HCT116 (cell line): ENCODE measurements around the gene STRADA. TPM values are rescaled to one million over a fixed set of nuclear protein-coding genes. Genes with fewer than 3 reads are reported as not detected.

ENCODE experiments used
- ATAC-seq: fragments of 200-7000 bp; cut with Tn5 transposase; 2 replicates; pipeline ENCODE4 v1.9.1; 2020; ENCODE audit warnings: mild to moderate bottlenecking, moderate library complexity
- BruUV-seq: library from RNA; stranded (reverse); fragments of 400-500 nt; replicated peaks from 2 replicates; lab custom pipeline; 2021; lab: Mats Ljungman, UMichigan
- CTCF ChIA-PET: fragments of 300-600 bp; sonication (Branson Sonifier 250); formaldehyde crosslinking; loops from one replicate; lab custom pipeline; 2021; ENCODE audit warnings: antibody characterized with exemption; lab: Charles Lee
- POLR2A ChIA-PET: fragments of 300-600, 350-600 bp; sonication (Branson Sonifier 250); formaldehyde crosslinking; loops from one replicate; lab custom pipeline; 2021; ENCODE audit warnings: antibody characterized with exemption; lab: Charles Lee
- RAD21 ChIA-PET, 2 experiments: fragments of 300-600 bp; sonication (Branson Sonifier 250); formaldehyde crosslinking; loops; one replicate each; lab custom pipeline; 2023; ENCODE audit warnings: low total read pairs in 2 of 2; ENCODE audit not compliant: uncharacterized antibody in 2 of 2, unreplicated experiment in 2 of 2, low non-redundant PET in 1 of 2; lab: Charles Lee
- DNase-seq: peaks from one replicate; pipeline ENCODE4 v3.0.0-alpha.2; 2010; ENCODE audit warnings: low read depth, low spot score
- H2AFZ ChIP-seq: fragments of 200-600 bp; shearing (Covaris generic), sonication (generic); 2 replicates; pipeline ENCODE4 v1.6.1; 2017; ENCODE audit warnings: low read depth, mixed run types, mixed read lengths, antibody characterized with exemption, low read length; ENCODE audit not compliant: poor library complexity, severe bottlenecking
- H3K27ac ChIP-seq: 2 replicates; pipeline ENCODE4 v1.5.1; 2012; ENCODE audit warnings: low read depth, low read length
- H3K27me3 ChIP-seq: fragments of 200-600 bp; sonication (generic); 2 replicates; pipeline ENCODE4 v1.6.1; 2016; ENCODE audit warnings: mixed run types, low read length, mixed read lengths; ENCODE audit not compliant: insufficient read depth
- H3K36me3 ChIP-seq, 2 experiments: fragments of 200-500 bp in 1 of 2; fragments of 200-600 bp in 1 of 2; sonication (Bioruptor generic) in 1 of 2; sonication (generic) in 1 of 2; 2 replicates each; pipeline versions ENCODE4 v1.5.1 to v1.6.1; 2014 to 2016; ENCODE audit warnings: low read length in 2 of 2, inconsistent platforms in 1 of 2, mixed read lengths in 1 of 2, mixed run types in 1 of 2; ENCODE audit not compliant: insufficient read depth in 2 of 2, control insufficient read depth in 1 of 2
- H3K4me1 ChIP-seq, 2 experiments: fragments of 200-600 bp in 1 of 2; sonication (generic) in 1 of 2; 2 replicates each; pipeline versions ENCODE4 v1.5.1 to v1.6.1; 2012 to 2017; ENCODE audit warnings: low read length in 2 of 2, inconsistent platforms in 1 of 2, mild to moderate bottlenecking in 1 of 2, mixed read lengths in 1 of 2, mixed run types in 1 of 2, moderate library complexity in 1 of 2; ENCODE audit not compliant: insufficient read depth in 2 of 2, control insufficient read depth in 1 of 2
- H3K4me2 ChIP-seq: fragments of 200-600 bp; sonication (generic); 2 replicates; pipeline ENCODE4 v1.6.1; 2017; ENCODE audit warnings: mixed run types, low read length, mixed read lengths
- H3K4me3 ChIP-seq, 2 experiments: fragments of 200-600 bp in 1 of 2; sonication (generic) in 1 of 2; replicated peaks in 1 of 2; 2 replicates each; pipeline ENCODE4 v1.5.1; 2011 to 2016; ENCODE audit warnings: low read length in 2 of 2, control low read depth in 1 of 2, low read depth in 1 of 2, mild to moderate bottlenecking in 1 of 2, mixed read lengths in 1 of 2, mixed run types in 1 of 2
- H3K79me2 ChIP-seq: fragments of 200-600 bp; sonication (generic); 2 replicates; pipeline ENCODE4 v1.6.1; 2017; ENCODE audit warnings: mild to moderate bottlenecking, mixed run types, low read length, moderate library complexity, mixed read lengths; ENCODE audit not compliant: insufficient read depth
- H3K9ac ChIP-seq: fragments of 200-600 bp; sonication (generic); 2 replicates; pipeline ENCODE4 v1.6.1; 2016; ENCODE audit warnings: low read length, mixed read lengths
- H3K9me2 ChIP-seq: fragments of 200-600 bp; sonication (generic), shearing (Covaris generic); 2 replicates; pipeline ENCODE4 v1.6.1; 2017; ENCODE audit warnings: mixed run types, mild to moderate bottlenecking, moderate library complexity; ENCODE audit not compliant: insufficient read depth
- H3K9me3 ChIP-seq, 2 experiments: fragments of 200-500 bp in 1 of 2; fragments of 200-600 bp in 1 of 2; sonication (Bioruptor generic) in 1 of 2; sonication (generic) in 1 of 2; 2 replicates each; pipeline ENCODE4 v1.6.1; 2014 to 2017; ENCODE audit warnings: low read length in 2 of 2, mixed read lengths in 2 of 2, inconsistent platforms in 1 of 2, low read depth in 1 of 2, mild to moderate bottlenecking in 1 of 2, mixed run types in 1 of 2, moderate library complexity in 1 of 2; ENCODE audit not compliant: control insufficient read depth in 1 of 2, insufficient read depth in 1 of 2
- H4K20me1 ChIP-seq: fragments of 200-600 bp; sonication (generic), shearing (Covaris generic); 2 replicates; pipeline ENCODE4 v1.6.1; 2017; ENCODE audit warnings: mixed run types, mild to moderate bottlenecking, moderate library complexity; ENCODE audit not compliant: insufficient read depth
- ATF3 ChIP-seq: IDR thresholded peaks from 2 replicates; pipeline ENCODE4 v1.6.1; 2012
- CTCF ChIP-seq, 3 experiments: fragments of 200-600 bp in 1 of 3; sonication (generic) in 1 of 3; IDR thresholded peaks in 2 of 3; conservative IDR thresholded peaks in 1 of 3; 2 replicates each; pipeline ENCODE4 v1.5.1; 2012 to 2017; ENCODE audit warnings: low read depth in 2 of 3, low read length in 2 of 3, antibody characterized with exemption in 1 of 3, borderline replicate concordance in 1 of 3, control low read depth in 1 of 3, mild to moderate bottlenecking in 1 of 3, mixed read lengths in 1 of 3, mixed run types in 1 of 3, moderate library complexity in 1 of 3; ENCODE audit not compliant: insufficient read depth in 1 of 3
- EZH2phosphoT487 ChIP-seq: fragments of 200-600 bp; IDR thresholded peaks from 2 replicates; pipeline ENCODE4 v1.6.1; 2018; ENCODE audit warnings: antibody characterized with exemption, borderline replicate concordance
- POLR2A ChIP-seq: IDR thresholded peaks from 2 replicates; pipeline ENCODE4 v1.7.0; 2011; ENCODE audit warnings: borderline replicate concordance; ENCODE audit not compliant: insufficient read depth, insufficient read length; ENCODE audit errors: extremely low read depth
- SP1 ChIP-seq: IDR thresholded peaks from 2 replicates; pipeline ENCODE4 v1.6.1; 2012; ENCODE audit warnings: low read depth
- SRF ChIP-seq: IDR thresholded peaks from 2 replicates; pipeline ENCODE4 v1.6.1; 2012; ENCODE audit warnings: low read depth
- ZBTB33 ChIP-seq: IDR thresholded peaks from 2 replicates; pipeline ENCODE4 v1.6.1; 2011; ENCODE audit warnings: mild to moderate bottlenecking, low read length, moderate library complexity; ENCODE audit not compliant: insufficient replicate concordance; ENCODE audit errors: extremely low read depth
- ZFX ChIP-seq: fragments of 450-650 bp; IDR thresholded peaks from 2 replicates; pipeline ENCODE4 v1.6.1; 2017
- intact Hi-C: fragments of 100-400 bp; cut with micrococcal nuclease; formaldehyde crosslinking; loops from 2 replicates; pipeline ENCODE4 v1.10.0; 2022
- total RNA-seq: library from RNA; stranded (reverse); gene quantifications from one replicate; pipeline ENCODE4 v1.2.1, GENCODE V29; 2021; ENCODE audit not compliant: unreplicated experiment
- TF ChIP-seq, protein P1 (sequence below): IDR thresholded peaks from 2 replicates; pipeline ENCODE4 v1.6.1; 2012

STRADA gene
- total RNA-seq, 1 experiment from 2014 or later = 38.0 TPM

DNA sequence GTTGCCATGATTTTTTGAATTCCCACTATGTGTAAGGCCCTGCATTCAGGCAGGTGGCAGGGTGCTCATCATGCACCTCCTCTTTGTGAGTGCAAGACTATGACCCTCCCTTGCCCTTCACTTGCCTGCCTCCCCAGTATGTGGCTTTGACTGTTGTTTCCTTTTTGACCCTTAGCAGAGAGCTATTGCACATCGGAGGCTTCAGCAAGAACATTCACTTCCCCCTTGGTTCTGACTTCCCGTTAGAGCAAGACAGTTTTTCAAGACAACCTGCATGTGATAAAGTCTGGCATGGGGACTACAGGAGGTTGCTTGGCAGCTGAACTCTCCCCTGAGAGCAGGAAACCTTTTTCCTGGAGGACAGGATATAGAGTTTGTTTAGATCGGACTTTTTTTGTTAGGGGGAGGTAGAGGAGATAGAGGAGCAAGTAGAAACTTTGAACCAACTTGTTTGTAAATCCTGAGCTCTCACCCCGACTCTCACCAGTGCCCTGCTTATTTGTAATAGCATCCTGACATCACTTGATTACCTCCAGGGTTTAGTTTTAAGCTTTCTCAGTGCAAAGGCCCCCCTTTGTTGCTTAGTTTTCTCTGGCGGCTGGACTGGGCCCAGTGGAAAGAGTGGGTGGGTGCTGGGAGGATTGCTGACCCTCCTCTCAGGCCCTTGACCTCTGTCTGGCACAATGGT, 75.9 kb downstream of the STRADA start:
- H4K20me1 ChIP-seq = no peaks in the 10 kb centered on the region
- CTCF ChIA-PET = no interaction called here
- no peak for DNase-seq
- no peaks in the 10 kb centered on the region for H3K4me1 ChIP-seq
- RAD21 ChIA-PET = no interaction called here
- H3K36me3 ChIP-seq = no peaks in the 10 kb centered on the region
- no peak overlapping the region for H3K9ac ChIP-seq
- no peaks in the 10 kb centered on the region for H3K27me3 ChIP-seq
- no peak for ATAC-seq
- no TSS peak for BruUV-seq
- no peak overlapping the region for H2AFZ ChIP-seq
- POLR2A ChIA-PET = interaction anchor here (1.7 kb wide), 1 partner anchor 10 kb away, joined by 7 read pairs; no protein-coding TSS in a partner anchor
- H3K4me2 ChIP-seq = no peak overlapping the region
- no peaks in the 10 kb centered on the region for H3K9me2 ChIP-seq
- H3K27ac ChIP-seq = no peak overlapping the region
- TF ChIP-seq POLR2A (no peak), SRF (no peak)
- TF ChIP-seq, all 23 proteins: peak for 0
- Histone ChIP-seq H3K4me3 (no peak overlapping the region), H3K79me2 (no peaks in the 10 kb centered on the region), H3K9me3 (no peaks in the 10 kb centered on the region)
- intact Hi-C loops = no loop called here

GRCh38 chr17:63659850-63660249, 81.7 kb downstream of the STRADA start:
- no peaks in the 10 kb centered on the region for H3K4me1 ChIP-seq
- no peaks in the 10 kb centered on the region for H3K9me3 ChIP-seq
- TF ChIP-seq CTCF (IDR thresholded peaks at IDR 0.05 in 2 of 3, conservative IDR thresholded peaks at IDR 0.05 in 1 of 3; ENCODE audit: borderline replicate concordance in 1 of 3, insufficient read depth in 1 of 3, low read depth in 2 of 3, low read length in 2 of 3) = no peak
- no peak for TF ChIP-seq EZH2phosphoT487
- TF ChIP-seq ATF3 = no peak
- TF ChIP-seq, protein P1, sequence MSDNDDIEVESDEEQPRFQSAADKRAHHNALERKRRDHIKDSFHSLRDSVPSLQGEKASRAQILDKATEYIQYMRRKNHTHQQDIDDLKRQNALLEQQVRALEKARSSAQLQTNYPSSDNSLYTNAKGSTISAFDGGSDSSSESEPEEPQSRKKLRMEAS = no peak
- no peak for TF ChIP-seq SP1
- no peak for TF ChIP-seq POLR2A
- no peak for TF ChIP-seq ZBTB33
- no peak for TF ChIP-seq ZFX
- H3K27ac ChIP-seq = no peak overlapping the region
- H3K9ac ChIP-seq = no peak overlapping the region
- ATAC-seq (no peak), DNase-seq (no peak)
- ChIA-PET CTCF (no interaction called here), RAD21 (no interaction called here), POLR2A (no interaction called here)
- H3K4me3 ChIP-seq = no peak overlapping the region
- intact Hi-C loops = loop anchor here (1.0 kb wide), 1 partner anchor 11 kb away; no protein-coding TSS in a partner anchor
- H3K27me3 ChIP-seq = no peaks in the 10 kb centered on the region
- H3K36me3 ChIP-seq = no peaks in the 10 kb centered on the region
- H3K9me2 ChIP-seq = no peaks in the 10 kb centered on the region
- H4K20me1 ChIP-seq = no peaks in the 10 kb centered on the region
- H2AFZ ChIP-seq = no peak overlapping the region
- H3K4me2 ChIP-seq = no peak overlapping the region
- BruUV-seq = no TSS peak
- no peaks in the 10 kb centered on the region for H3K79me2 ChIP-seq
